ENCODE data around the gene FCGBP. TPM values are rescaled to one million over a fixed set of nuclear protein-coding genes. Genes with fewer than 3 reads are reported as not detected.
"Not testable (repeated sequence)": the region's sequence is repeated elsewhere in the genome, so short reads cannot be mapped to it uniquely, and the experiment has no call there.

FCGBP gene
- total RNA-seq, 1 donor from 2014 or later: 2.4 TPM

GRCh38 chr19:39890755-39891551, 43.5 kb downstream of the FCGBP start:
- intact Hi-C loops (cut with micrococcal nuclease): no loop called here
- H3K27ac Mint-ChIP-seq: no peak overlapping the region

DNA sequence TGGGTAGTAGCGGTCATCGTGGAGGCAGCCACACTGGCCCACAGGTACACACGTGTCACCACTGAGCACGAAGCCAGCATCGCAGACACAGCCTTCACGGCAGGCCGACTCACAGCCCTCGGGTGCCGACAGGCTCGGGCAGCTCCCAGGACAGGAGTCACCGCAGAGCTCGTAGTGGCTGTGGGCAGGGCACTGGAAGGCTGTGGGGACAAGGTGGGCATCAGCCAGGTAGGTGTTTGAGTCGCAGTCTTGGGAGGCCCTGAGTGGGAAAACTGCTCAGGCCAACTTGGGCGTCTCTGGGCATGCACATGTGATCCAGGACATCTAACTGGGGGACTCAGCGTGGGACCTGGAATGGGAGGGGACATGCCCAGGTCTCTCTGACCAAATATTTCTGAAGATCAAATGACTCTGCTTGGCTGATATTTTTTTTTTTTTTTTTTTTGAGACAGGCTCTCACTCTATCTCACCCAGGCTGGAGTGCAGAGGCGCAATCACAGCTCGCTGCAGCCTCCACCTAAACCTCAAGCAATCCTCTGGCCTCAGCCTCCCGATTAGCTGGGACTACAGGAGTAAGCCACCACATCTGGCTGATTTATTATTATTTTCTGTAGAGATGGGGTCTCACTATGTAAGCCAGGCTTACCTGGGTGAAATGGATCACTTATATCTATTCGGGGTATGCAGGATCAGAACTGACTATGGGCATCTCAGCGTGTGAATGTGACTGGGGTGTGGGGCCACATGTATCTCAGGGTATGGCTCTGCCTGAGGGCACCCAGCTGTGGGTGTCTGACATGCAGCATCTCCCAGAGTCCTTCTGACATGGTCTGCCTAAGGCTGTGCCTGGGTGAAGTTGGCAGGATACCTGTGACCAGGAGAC, 44.3 kb downstream of the FCGBP start:
- intact Hi-C loops (cut with micrococcal nuclease); H3K36me3 Mint-ChIP-seq (ENCODE audit: low read depth); H3K27ac Mint-ChIP-seq; H3K9me3 Mint-ChIP-seq; H3K27me3 Mint-ChIP-seq (ENCODE audit: low read depth); H3K4me3 Mint-ChIP-seq (ENCODE audit: low read depth); DNase-seq (ENCODE audit: low spot score); H3K4me1 Mint-ChIP-seq (ENCODE audit: low read depth): not testable (repeated sequence)

More at GRCh38 chr19:39890755-39891551, 43.5 kb downstream of the FCGBP start:
- no peak overlapping the region for H3K4me3 Mint-ChIP-seq (ENCODE audit: low read depth)
- no peaks in the 10 kb centered on the region for H3K9me3 Mint-ChIP-seq
- no peaks in the 10 kb centered on the region for H3K36me3 Mint-ChIP-seq (ENCODE audit: low read depth)
- no peaks in the 10 kb centered on the region for H3K27me3 Mint-ChIP-seq (ENCODE audit: low read depth)
- no peak for DNase-seq (ENCODE audit: low spot score)
- H3K4me1 Mint-ChIP-seq (ENCODE audit: low read depth): peaks cover 5% of the 10 kb centered on the region

GRCh38 chr19:39887456-39887951, 46.9 kb downstream of the FCGBP start:
- DNase-seq (ENCODE audit: low spot score); intact Hi-C loops (cut with micrococcal nuclease); H3K27ac Mint-ChIP-seq; H3K27me3 Mint-ChIP-seq (ENCODE audit: low read depth); H3K4me1 Mint-ChIP-seq (ENCODE audit: low read depth); H3K4me3 Mint-ChIP-seq (ENCODE audit: low read depth); H3K36me3 Mint-ChIP-seq (ENCODE audit: low read depth); H3K9me3 Mint-ChIP-seq: not testable (repeated sequence)

GRCh38 chr19:39885821-39886554, 48.4 kb downstream of the FCGBP start:
- H3K4me1 Mint-ChIP-seq (ENCODE audit: low read depth); intact Hi-C loops (cut with micrococcal nuclease); DNase-seq (ENCODE audit: low spot score); H3K4me3 Mint-ChIP-seq (ENCODE audit: low read depth); H3K36me3 Mint-ChIP-seq (ENCODE audit: low read depth); H3K27me3 Mint-ChIP-seq (ENCODE audit: low read depth); H3K9me3 Mint-ChIP-seq; H3K27ac Mint-ChIP-seq: not testable (repeated sequence)

DNA sequence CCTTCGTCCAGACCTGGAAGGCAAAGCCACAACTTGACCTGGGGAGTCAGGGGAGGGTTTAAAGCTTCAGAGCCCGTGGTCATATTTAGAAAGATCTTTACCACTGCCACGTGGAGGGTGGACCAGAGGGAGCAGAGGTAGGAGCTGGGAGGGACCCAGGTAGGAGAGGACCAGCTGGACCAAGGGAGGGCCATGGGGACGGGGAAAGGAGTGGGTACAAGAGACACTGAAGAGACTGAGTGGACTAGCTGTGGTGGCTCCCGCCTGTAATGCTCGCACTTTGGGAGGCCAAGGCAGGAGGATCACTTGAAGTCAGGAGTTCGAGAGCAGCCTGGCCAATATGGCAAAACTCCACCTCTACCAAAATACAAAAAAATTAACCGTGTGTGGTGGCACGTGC, 49.7 kb downstream of the FCGBP start:
- DNase-seq (ENCODE audit: low spot score); H3K27me3 Mint-ChIP-seq (ENCODE audit: low read depth); H3K4me1 Mint-ChIP-seq (ENCODE audit: low read depth); H3K9me3 Mint-ChIP-seq; H3K27ac Mint-ChIP-seq; H3K4me3 Mint-ChIP-seq (ENCODE audit: low read depth); intact Hi-C loops (cut with micrococcal nuclease); H3K36me3 Mint-ChIP-seq (ENCODE audit: low read depth): not testable (repeated sequence)

Other genes with a start within 250 kb of the FCGBP start
- not detected in 2 replicates for gene LGALS14, start 230.2 kb downstream of the FCGBP start, total RNA-seq
- 0.30 TPM in 1 of 2 replicates, not detected in the other for gene CLC, start 196.6 kb downstream of the FCGBP start, total RNA-seq
- not detected in 2 replicates for gene LEUTX, start 155.8 kb downstream of the FCGBP start, total RNA-seq
- 6.7 and 7.3 TPM in 2 replicates for gene DYRK1B, start 100.5 kb downstream of the FCGBP start, total RNA-seq
- 522 and 547 TPM in 2 replicates for gene FBL, start 88.3 kb downstream of the FCGBP start, total RNA-seq
- 169 and 174 TPM in 2 replicates for gene PSMC4, start 36.5 kb upstream of the FCGBP start, total RNA-seq
- gene ZNF546, start 62.4 kb upstream of the FCGBP start, total RNA-seq: 4.6 and 5.2 TPM in 2 replicates
- gene ZNF780B, start 121.6 kb upstream of the FCGBP start, total RNA-seq: 19.5 and 20.5 TPM in 2 replicates
- 19.9 and 21.3 TPM in 2 replicates for gene ZNF780A, start 156.3 kb upstream of the FCGBP start, total RNA-seq

Data from activated T-helper 2 cell treated with anti-CD3 and anti-CD28 coated beads, Interferon-gamma antibody, Interleukin-2, Interleukin-4, amounts not matched to agents 10 μg/mL and 5 μg/mL and 100 μg/mL, durations not matched to agents 14 hours and 24 hours and 36 hours (primary cell).